Measurements from ENCODE around the gene KLF7. TPM values are rescaled to one million over a fixed set of nuclear protein-coding genes. Genes with fewer than 3 reads are reported as not detected.

The KLF7 gene
- total RNA-seq, 8 experiments from 2014 or later = 0.61 to 56.7 (median 19.2) TPM

DNA sequence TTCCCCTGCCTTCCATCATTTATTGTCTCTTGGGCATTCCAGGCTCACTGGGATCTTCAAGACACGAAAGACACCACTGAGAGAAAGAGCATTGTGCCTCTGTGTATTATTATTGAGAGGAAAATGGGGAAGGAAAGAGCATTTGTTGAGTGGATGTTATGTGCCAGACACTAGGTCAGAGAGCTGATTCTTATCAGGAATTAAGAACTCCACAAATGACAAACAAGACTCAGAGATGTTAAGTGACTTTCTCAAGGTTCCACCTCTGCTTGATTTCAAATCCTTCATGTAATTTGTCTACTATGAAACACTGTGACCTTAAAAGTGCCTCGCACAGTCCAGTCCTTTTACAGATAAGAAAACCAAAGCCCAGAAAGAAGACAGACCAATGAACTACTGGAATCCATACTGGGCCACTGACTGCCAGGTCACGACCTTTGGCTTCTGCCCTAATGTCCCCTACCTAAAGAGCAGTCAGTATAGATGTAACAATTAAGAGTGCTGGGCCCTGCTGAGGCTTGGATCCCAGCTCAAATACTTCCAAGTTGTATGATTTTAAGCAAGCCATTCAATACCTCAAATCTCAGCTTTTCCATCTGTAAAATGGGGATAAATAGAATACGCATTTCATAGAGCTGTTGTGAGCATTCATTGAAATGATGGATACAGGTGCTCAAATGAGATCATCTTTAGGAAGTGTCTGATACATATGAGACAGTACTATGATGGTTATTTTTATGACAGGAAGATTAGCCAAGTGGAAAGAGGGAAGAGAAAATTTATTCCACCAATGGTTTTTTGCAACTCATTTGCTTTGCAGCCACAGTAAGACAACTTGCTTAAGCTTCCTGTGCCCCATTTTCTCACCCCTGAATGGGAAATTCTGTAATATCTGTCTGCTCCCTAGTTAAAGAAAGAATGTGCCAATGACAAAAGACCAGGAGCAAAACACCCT, 10.9 kb downstream of the KLF7 start:
- H3K4me3 ChIP-seq = no peak overlapping the region

DNA sequence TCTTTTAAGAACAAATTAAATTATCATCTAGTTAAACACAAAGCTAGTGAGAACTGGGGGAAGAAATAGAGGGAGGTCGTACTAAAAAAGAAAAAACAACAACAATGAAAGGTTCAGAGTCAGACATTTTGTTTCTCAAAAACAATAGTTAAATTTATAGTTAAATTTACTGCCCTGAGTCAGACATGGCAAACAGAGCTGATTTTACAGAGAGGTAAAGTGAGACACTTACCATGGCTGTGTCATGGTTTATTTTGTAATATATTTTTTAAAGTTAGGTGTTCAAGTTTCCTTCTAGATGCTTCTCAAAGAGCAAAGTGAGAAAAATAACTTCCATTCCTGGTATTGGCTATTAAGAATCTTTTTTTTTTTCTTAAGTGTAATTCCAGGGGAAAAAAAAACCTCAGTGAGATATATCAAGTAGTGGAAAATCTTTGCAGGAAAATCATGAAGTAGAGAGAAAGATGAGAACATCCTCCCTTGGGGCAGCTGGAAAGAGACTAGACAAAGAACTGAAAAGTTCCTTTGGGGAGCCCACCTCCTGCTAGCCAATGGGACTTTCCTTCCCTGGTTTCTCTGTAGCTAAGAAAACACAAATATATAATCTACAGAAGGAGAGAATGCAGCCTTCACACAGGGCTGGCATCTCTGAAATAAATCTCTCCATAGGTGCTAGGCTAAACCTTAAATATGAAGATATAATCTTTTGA, 12.3 kb downstream of the KLF7 start:
- Histone ChIP-seq H3K4me3 (no peak overlapping the region), H3K27ac (no peak overlapping the region), H3K4me1 (replicated peaks in 1 of 2) (peaks cover 72 to 74% of the 10 kb centered on the region in 2 donors)
- ATAC-seq (replicated peaks in 6 of 8) = no peak
- in situ Hi-C loops (cut with MboI; ENCODE audit: low pct_unique_long_range_greater_than_20kb in 2 of 9, low sequenced_read_pairs in 9 of 9, unreplicated experiment in 9 of 9) = loop anchor here in 5 of 9 experiments (25.0 kb wide), 2 partner anchors 166 to 309 kb away; no protein-coding TSS in a partner anchor
- WGBS, 10 experiments = 0 to 100% (median 83%) methylated on average over 1 of the region's 1 CpG; no CpG with 5 or more reads in 1 of the 10 experiments

More for the DNA sequence above, 10.9 kb downstream of the KLF7 start:
- 77 to 100% (median 92%) methylated on average over 2 to 4 of the region's 4 CpGs for WGBS, 10 experiments
- in situ Hi-C loops (cut with MboI; ENCODE audit: low pct_unique_long_range_greater_than_20kb in 2 of 9, low sequenced_read_pairs in 9 of 9, unreplicated experiment in 9 of 9) = loop anchor here in 5 of 9 experiments (25.0 kb wide), 2 partner anchors 168 to 307 kb away; no protein-coding TSS in a partner anchor
- ATAC-seq (replicated peaks in 6 of 8) = no peak
- H3K4me1 ChIP-seq (replicated peaks in 1 of 2) = peaks cover 70 to 76% of the 10 kb centered on the region in 2 donors
- no peak overlapping the region for H3K27ac ChIP-seq

DNA sequence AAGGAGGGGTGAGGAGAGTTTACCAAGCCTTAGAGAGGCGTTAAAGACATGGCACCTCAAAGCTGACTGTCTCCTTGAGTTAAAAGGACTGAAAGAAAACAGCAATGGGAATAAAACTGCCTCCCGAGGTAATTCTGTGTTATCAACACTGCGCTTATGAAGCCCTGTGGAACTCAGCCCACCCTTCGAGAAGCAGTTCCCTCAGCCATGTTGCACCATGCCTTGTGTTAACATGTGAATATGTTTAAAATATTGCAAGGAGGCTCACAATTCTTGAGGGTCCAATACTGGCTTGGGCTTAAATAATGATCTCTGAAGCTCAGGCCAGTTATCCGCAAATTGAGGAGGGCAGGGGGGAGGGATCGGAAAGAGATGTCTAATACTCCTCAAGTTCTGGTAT, 14.7 kb downstream of the KLF7 start:
- Histone ChIP-seq H3K4me1 (replicated peaks in 1 of 2) (peaks cover 64 to 65% of the 10 kb centered on the region in 2 donors), H3K27ac (peak overlapping the region in 1 of 2 donors; percentile 21), H3K4me3 (no peak overlapping the region)
- 24 to 100% (median 64%) methylated on average over 1 to 6 of the region's 6 CpGs; no CpG with 5 or more reads in 1 of the 10 experiments for WGBS, 10 experiments
- peak in 3 of 8 experiments; percentile 10 to 25 (median 10) for ATAC-seq (replicated peaks in 6 of 8)
- in situ Hi-C loops (cut with MboI; ENCODE audit: low pct_unique_long_range_greater_than_20kb in 2 of 9, low sequenced_read_pairs in 9 of 9, unreplicated experiment in 9 of 9) = loop anchor here in 5 of 9 experiments (25.0 kb wide), 2 partner anchors 164 to 311 kb away; no protein-coding TSS in a partner anchor

DNA sequence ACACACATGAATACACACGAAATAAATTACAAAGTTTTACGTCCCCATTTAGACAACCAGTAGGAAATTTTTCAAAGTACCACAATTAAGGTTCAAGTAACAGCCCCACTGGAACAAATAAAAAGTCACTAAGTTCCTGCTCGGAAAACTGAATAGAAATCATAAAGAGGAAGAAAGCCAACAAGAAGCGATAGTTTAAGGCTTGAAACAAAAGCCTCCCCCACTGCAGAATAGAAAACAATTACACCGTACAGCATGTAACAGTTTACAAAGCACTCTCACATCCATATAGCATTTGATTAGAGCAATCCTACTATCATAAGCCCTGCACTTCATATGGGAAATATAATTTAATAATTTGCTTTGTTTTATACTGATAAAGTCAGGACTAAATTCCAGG, 15.5 kb downstream of the KLF7 start:
- H3K4me3 ChIP-seq = no peak overlapping the region
- in situ Hi-C loops (cut with MboI; ENCODE audit: low pct_unique_long_range_greater_than_20kb in 2 of 9, low sequenced_read_pairs in 9 of 9, unreplicated experiment in 9 of 9) = loop anchor here in 5 of 9 experiments (25.0 kb wide), 2 partner anchors 163 to 312 kb away; no protein-coding TSS in a partner anchor
- H3K4me1 ChIP-seq (replicated peaks in 1 of 2) = peaks cover 56 to 58% of the 10 kb centered on the region in 2 donors
- H3K27ac ChIP-seq = no peak overlapping the region
- no peak for ATAC-seq (replicated peaks in 6 of 8)
- 42 to 100% (median 79%) methylated on average over 1 to 5 of the region's 5 CpGs for WGBS, 10 experiments

DNA sequence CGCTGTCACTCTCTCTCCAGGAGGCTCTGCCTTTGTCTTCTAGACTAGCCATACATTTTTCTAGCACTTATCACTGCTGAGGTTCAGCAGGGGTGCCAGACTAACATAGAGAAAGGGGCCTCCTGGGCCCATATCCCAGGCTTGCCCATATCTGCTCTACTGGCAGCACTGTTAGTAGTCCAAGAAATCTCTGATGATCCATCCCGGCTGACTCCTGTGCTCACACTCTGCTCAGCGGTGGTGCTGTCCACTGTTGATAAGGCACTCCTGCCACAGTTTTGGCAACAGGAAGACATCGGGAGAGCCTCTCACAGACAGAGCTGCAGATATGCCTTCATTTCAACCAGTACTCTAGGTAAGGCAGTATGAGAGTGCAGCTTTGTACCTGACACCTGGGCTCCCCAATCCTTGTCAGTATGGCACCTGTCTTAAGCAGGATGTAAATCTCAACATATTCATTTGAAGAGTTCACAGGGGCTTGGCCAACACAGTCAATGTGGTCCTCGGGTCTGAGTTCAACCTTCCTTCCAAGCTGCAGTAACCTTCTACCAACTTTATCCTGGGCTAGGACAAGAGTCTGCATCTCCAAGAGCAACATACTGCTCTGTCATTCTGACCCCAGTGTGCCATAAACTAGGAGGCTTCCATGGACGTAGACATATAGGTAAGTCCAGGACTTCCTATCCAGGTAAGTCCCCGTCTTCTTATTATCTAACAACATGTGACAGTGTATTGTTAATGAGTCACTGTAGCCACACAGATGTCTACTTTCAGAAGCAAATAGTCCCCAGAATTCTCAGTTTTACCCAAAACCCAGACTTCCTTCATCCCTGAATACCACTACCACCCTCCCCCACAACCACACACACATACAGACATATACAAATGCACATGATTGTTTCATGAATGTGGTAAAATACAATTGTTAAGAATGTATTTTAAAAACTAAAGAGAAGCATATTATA, 16.2 kb downstream of the KLF7 start:
- Histone ChIP-seq H3K4me3 (no peak overlapping the region), H3K27ac (no peak overlapping the region), H3K4me1 (replicated peaks in 1 of 2) (peaks cover 58 to 61% of the 10 kb centered on the region in 2 donors)
- ATAC-seq (replicated peaks in 6 of 8) = peak in 1 of 8 experiments; percentile 13
- in situ Hi-C loops (cut with MboI; ENCODE audit: low pct_unique_long_range_greater_than_20kb in 2 of 9, low sequenced_read_pairs in 9 of 9, unreplicated experiment in 9 of 9) = loop anchor here in 5 of 9 experiments (25.0 kb wide), 2 partner anchors 162 to 313 kb away; no protein-coding TSS in a partner anchor
- 60 to 100% (median 87%) methylated on average over 1 to 7 of the region's 7 CpGs; no CpG with 5 or more reads in 2 of the 10 experiments for WGBS, 10 experiments

DNA sequence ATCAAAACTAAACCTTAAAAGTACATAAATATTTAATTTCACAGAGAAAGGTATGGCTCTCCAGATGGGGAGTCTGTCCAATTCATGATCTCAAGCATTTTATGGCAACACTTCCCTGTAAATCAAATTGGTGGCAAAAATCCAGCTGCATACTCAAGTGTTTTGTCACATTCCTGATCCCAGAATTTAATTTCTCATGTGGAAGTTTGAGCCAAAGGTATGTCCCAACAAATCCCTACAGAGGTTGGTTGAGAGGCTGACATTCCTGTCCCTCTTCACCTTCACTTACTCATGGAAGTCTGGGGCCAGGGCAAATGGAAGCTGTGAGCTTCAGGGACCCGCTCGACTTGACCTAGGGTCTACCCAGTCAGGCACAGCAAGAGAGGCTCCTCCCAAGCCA, 17.7 kb downstream of the KLF7 start:
- WGBS, 10 experiments = 90 to 100% (median 100%) methylated on average over 1 to 2 of the region's 2 CpGs; no CpG with 5 or more reads in 6 of the 10 experiments
- no peak for ATAC-seq (replicated peaks in 6 of 8)
- H3K27ac ChIP-seq = no peak overlapping the region
- in situ Hi-C loops (cut with MboI; ENCODE audit: low pct_unique_long_range_greater_than_20kb in 2 of 9, low sequenced_read_pairs in 9 of 9, unreplicated experiment in 9 of 9) = no loop called here
- peaks cover 56 to 61% of the 10 kb centered on the region in 2 donors for H3K4me1 ChIP-seq (replicated peaks in 1 of 2)
- H3K4me3 ChIP-seq = no peak overlapping the region

DNA sequence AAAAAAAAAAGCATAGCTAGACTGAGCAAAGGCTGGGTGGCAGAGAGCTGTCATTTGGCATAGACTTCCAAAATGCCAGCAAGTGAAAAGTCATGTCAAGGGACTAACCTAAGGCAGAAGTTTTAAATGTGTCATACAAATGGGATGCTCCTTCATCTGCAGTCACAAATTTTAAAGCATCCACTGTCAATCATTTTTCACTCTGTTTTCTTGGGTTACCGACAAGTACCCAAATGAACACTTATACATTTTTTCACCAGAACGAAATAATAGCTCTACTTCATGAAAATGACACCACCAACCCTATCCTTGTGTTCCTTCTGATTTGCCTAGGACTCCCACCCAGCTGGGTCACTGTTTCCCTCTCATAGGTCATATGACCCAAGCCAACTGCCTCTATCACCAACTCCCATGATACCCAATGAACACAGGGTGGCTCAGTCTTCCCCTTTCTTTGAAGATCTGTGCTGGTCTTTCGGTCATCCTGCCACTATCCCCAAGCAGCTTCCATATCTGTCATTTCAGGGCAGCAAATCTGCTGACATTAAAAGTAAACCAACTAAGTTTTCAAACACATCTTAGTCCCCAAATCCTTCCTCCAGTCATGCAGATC, 21.5 kb downstream of the KLF7 start:
- Histone ChIP-seq H3K4me1 (replicated peaks in 1 of 2) (peaks cover 25 to 29% of the 10 kb centered on the region in 2 donors), H3K27ac (no peak overlapping the region), H3K4me3 (no peak overlapping the region)
- 63 to 100% (median 93%) methylated on average over 1 to 3 of the region's 3 CpGs; no CpG with 5 or more reads in 3 of the 10 experiments for WGBS, 10 experiments
- in situ Hi-C loops (cut with MboI; ENCODE audit: low pct_unique_long_range_greater_than_20kb in 2 of 9, low sequenced_read_pairs in 9 of 9, unreplicated experiment in 9 of 9) = no loop called here
- ATAC-seq (replicated peaks in 6 of 8) = no peak

DNA sequence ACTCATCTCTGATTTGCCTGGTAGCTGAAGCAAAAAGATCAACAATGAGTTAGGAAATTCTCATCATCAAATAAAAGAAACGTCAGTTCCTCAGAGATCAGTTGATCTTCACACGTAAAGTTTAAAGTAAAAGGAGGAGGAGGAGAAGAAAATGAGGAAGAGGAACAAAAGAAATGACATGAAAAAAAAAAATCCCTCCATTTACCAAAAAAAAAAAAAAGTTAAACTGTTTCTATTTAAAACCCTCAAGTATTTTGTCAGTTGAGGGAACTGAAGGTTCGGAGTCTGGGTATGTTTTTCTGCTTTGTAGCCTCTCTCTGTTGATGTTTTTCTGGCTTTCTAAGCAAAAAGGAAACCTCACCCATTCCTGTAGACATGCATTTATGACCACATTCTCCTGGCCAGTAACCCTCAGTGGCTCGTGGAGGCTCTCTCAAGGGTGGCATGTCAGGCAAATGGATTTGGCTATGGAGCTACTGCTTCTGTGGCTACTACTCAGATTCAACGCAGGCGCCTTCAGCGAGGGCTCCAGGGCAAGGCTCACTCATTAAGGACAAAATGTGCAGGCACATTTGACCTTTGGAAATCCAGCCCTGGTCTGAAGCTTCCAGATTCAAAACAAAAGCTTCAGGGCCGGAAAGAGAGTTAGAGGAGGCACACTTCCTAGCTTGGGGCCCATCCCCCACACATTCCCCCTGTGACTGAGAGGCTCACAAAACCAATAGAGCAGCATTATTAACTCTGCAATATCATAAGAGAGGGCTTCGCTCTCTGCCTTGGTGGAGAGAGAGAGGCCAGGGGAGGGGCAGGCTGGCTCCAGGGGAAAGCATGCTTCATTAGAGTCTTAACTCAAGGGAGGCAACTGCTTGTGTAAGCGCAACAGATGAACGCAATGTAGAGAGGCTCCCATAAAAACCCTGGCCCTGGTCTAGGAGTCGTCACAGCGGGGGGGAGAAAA, 22.3 kb downstream of the KLF7 start:
- peak; percentile 55 to 97 (median 94) for ATAC-seq (replicated peaks in 6 of 8)
- WGBS, 10 experiments = 28 to 86% (median 51%) methylated on average over 3 to 12 of the region's 13 CpGs
- Histone ChIP-seq H3K4me1 (replicated peaks in 1 of 2) (peaks cover 29 to 33% of the 10 kb centered on the region in 2 donors), H3K4me3 (peak overlapping the region in 2 of 5 donors; percentile 10 to 11), H3K27ac (peak overlapping the region; percentile 41 to 51)
- in situ Hi-C loops (cut with MboI; ENCODE audit: low pct_unique_long_range_greater_than_20kb in 2 of 9, low sequenced_read_pairs in 9 of 9, unreplicated experiment in 9 of 9) = no loop called here

DNA sequence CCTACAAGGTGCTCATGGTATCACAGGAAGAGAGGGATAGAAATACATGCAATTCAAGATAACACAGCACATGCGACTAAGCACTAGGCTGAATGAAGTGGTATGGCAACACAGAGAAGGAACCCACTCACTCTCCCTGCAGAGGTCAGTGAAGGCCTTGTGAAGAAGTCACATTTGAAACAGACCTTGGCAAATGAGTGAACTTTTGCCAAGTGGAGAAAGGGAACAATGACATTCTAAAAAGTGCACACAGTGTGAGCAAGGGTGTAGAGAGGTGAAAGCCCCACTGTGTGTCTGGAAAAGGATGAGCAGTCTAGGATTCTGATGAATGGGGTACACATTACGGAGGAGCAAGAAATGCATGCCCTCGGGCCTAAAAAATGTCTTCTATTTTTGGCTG, 23.3 kb downstream of the KLF7 start:
- ATAC-seq (replicated peaks in 6 of 8) = peak in 1 of 8 experiments; percentile 51
- H3K4me1 ChIP-seq (replicated peaks in 1 of 2) = peaks cover 40 to 43% of the 10 kb centered on the region in 2 donors
- no peak overlapping the region for H3K4me3 ChIP-seq

DNA sequence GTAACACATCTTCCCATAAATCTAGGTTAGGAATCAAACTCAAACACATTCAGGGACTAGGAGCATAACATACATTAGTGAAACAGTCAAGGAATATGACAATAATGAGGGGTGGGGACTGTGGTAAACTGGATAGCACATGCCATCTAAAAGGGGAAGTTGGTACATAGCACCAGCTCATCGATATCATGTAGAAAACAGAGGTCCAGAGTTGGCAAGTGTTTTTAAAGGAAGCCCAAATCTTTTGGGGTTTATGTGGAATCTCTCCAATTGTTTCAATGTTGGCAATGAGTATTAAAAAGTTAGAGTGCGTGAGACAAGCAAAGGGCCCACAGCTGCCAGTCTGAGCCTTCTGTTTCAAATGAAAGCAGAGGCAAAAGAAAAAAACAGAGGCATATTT, 24.4 kb downstream of the KLF7 start:
- H3K27ac ChIP-seq = no peak overlapping the region
- ATAC-seq (replicated peaks in 6 of 8) = no peak
- H3K4me3 ChIP-seq = no peak overlapping the region
- whole genome bisulfite sequencing, 10 experiments = 60 to 100% (median 71%) methylated on average over 1 to 2 of the region's 2 CpGs; no CpG with 5 or more reads in 3 of the 10 experiments
- peaks cover 50 to 54% of the 10 kb centered on the region in 2 donors for H3K4me1 ChIP-seq (replicated peaks in 1 of 2)
- in situ Hi-C loops (cut with MboI; ENCODE audit: low pct_unique_long_range_greater_than_20kb in 2 of 9, low sequenced_read_pairs in 9 of 9, unreplicated experiment in 9 of 9) = no loop called here

More for the DNA sequence above, 23.3 kb downstream of the KLF7 start:
- in situ Hi-C loops (cut with MboI; ENCODE audit: low pct_unique_long_range_greater_than_20kb in 2 of 9, low sequenced_read_pairs in 9 of 9, unreplicated experiment in 9 of 9) = no loop called here
- no peak overlapping the region for H3K27ac ChIP-seq
- whole genome bisulfite sequencing, 10 experiments = 25 to 100% (median 90%) methylated on average over 1 to 2 of the region's 3 CpGs; no CpG with 5 or more reads in 3 of the 10 experiments

DNA sequence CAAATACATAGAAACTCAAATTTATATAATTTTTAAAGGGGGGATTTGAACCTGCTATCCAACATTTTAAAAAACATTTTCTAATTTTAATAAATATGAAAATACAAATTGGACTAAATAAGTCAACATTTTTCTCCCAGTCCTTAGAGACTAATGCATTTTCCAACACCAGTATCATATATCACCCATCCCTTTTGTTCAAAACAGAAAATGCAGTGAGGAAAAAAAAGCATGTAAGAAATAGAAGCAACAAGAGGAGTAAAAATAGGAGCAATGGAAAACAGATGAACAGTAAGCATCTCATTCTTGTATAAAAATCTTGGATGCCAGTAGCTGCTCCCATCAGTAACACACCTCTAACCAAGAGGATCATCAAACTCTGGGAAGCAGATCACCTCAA, 25.5 kb downstream of the KLF7 start:
- H3K4me1 ChIP-seq (replicated peaks in 1 of 2) = peaks cover 62 to 65% of the 10 kb centered on the region in 2 donors
- no peak for ATAC-seq (replicated peaks in 6 of 8)
- H3K4me3 ChIP-seq = no peak overlapping the region
- H3K27ac ChIP-seq = no peak overlapping the region
- in situ Hi-C loops (cut with MboI; ENCODE audit: low pct_unique_long_range_greater_than_20kb in 2 of 9, low sequenced_read_pairs in 9 of 9, unreplicated experiment in 9 of 9) = no loop called here

Data from motor neuron (in vitro differentiated cells).